IMR-90 (cell line): ENCODE results near the gene TTC39C. TPM values are rescaled to one million over a fixed set of nuclear protein-coding genes. Genes with fewer than 3 reads are reported as not detected.

ENCODE experiments used
- ATAC-seq: fragments of 200-7000 bp; cut with Tn5 transposase; 2 replicates; pipeline ENCODE4 v1.9.1; 2020; ENCODE audit warnings: low read depth, mild to moderate bottlenecking, moderate library complexity
- BruUV-seq: library from RNA; stranded (reverse); fragments of 400-500 nt; replicated peaks from 2 replicates; lab custom pipeline; 2021; lab: Mats Ljungman, UMichigan
- CTCF ChIA-PET: fragments of 300-600 bp; formaldehyde crosslinking; extraction: SDS; loops from one replicate; lab custom pipeline; 2021; ENCODE audit warnings: antibody characterized with exemption; lab: Yijun Ruan, JAX
- POLR2A ChIA-PET: fragments of 300-600 bp; sonication (Branson Sonifier 250); formaldehyde crosslinking; loops from one replicate; lab custom pipeline; 2022; ENCODE audit warnings: antibody characterized with exemption; ENCODE audit not compliant: unreplicated experiment; lab: Charles Lee
- DNase-seq: peaks from one replicate; pipeline ENCODE4 v3.0.0; 2013
- H2AFZ ChIP-seq: replicated peaks from 2 replicates; pipeline ENCODE3; 2013; ENCODE audit warnings: low read length, mild to moderate bottlenecking; ENCODE audit not compliant: poor library complexity
- H2AK5ac ChIP-seq: 2 replicates; pipeline ENCODE4 v1.6.1; 2013; ENCODE audit warnings: low read depth, low read length, inconsistent platforms
- H2AK9ac ChIP-seq: replicated peaks from 2 replicates; pipeline ENCODE3; 2013; ENCODE audit warnings: mild to moderate bottlenecking, low read depth, low read length, moderate library complexity; ENCODE audit not compliant: poor library complexity
- H2BK120ac ChIP-seq: 2 replicates; pipeline ENCODE4 v1.6.1; 2013; ENCODE audit warnings: low read depth, low read length, inconsistent platforms
- H2BK15ac ChIP-seq: 3 replicates; pipeline ENCODE4 v1.6.1; 2013; ENCODE audit warnings: low read depth, low read length, inconsistent platforms
- H2BK20ac ChIP-seq: 2 replicates; pipeline ENCODE4 v1.6.1; 2013; ENCODE audit warnings: low read depth, mild to moderate bottlenecking, inconsistent platforms, low read length, moderate library complexity
- H2BK5ac ChIP-seq: 2 replicates; pipeline ENCODE4 v1.6.1; 2013; ENCODE audit warnings: mild to moderate bottlenecking, low read depth, low read length, inconsistent platforms; ENCODE audit not compliant: poor library complexity, severe bottlenecking
- H3K14ac ChIP-seq: replicated peaks from 2 replicates; pipeline ENCODE4 v1.6.1; 2013; ENCODE audit warnings: low read depth, low read length, inconsistent platforms
- H3K18ac ChIP-seq: 2 replicates; pipeline ENCODE4 v1.6.1; 2013; ENCODE audit warnings: low read depth, low read length, control low read depth
- H3K23ac ChIP-seq: 2 replicates; pipeline ENCODE4 v1.6.1; 2013; ENCODE audit warnings: low read depth, low read length, inconsistent platforms
- H3K27ac ChIP-seq: 2 replicates; pipeline ENCODE4 v1.5.1; 2013; ENCODE audit warnings: mild to moderate bottlenecking, control low read depth, low read length; ENCODE audit not compliant: insufficient read depth
- H3K27me3 ChIP-seq: 2 replicates; pipeline ENCODE4 v1.6.1; 2013; ENCODE audit warnings: low read length; ENCODE audit not compliant: control insufficient read depth, insufficient read depth
- H3K36me3 ChIP-seq: 2 replicates; pipeline ENCODE4 v1.6.1; 2013; ENCODE audit warnings: low read length, mixed read lengths; ENCODE audit not compliant: control insufficient read depth, insufficient read depth
- H3K4ac ChIP-seq: 2 replicates; pipeline ENCODE4 v1.6.1; 2013; ENCODE audit warnings: low read depth, low read length, inconsistent platforms
- H3K4me1 ChIP-seq: 2 replicates; pipeline ENCODE4 v1.6.1; 2013; ENCODE audit warnings: low read length, mixed read lengths; ENCODE audit not compliant: control insufficient read depth, insufficient read depth
- H3K4me2 ChIP-seq: 2 replicates; pipeline ENCODE4 v1.6.1; 2013; ENCODE audit warnings: low read depth, mild to moderate bottlenecking, control low read depth, low read length, moderate library complexity
- H3K4me3 ChIP-seq: 2 replicates; pipeline ENCODE4 v1.5.1; 2013; ENCODE audit warnings: low read depth, mild to moderate bottlenecking, control low read depth, low read length, moderate library complexity; ENCODE audit not compliant: insufficient read depth
- H3K56ac ChIP-seq: 2 replicates; pipeline ENCODE4 v1.6.1; 2013; ENCODE audit warnings: low read length, inconsistent platforms; ENCODE audit not compliant: insufficient read depth; ENCODE audit errors: extremely low read depth
- H3K79me1 ChIP-seq, 2 experiments: 2 replicates each; pipeline ENCODE4 v1.6.1; 2013; ENCODE audit warnings: low read length in 2 of 2, inconsistent platforms in 1 of 2, low read depth in 1 of 2
- H3K9ac ChIP-seq: 2 replicates; pipeline ENCODE4 v1.6.1; 2013; ENCODE audit warnings: low read depth, low read length, control low read depth
- H3K9me1 ChIP-seq: 2 replicates; pipeline ENCODE4 v1.6.1; 2013; ENCODE audit warnings: low read length, inconsistent platforms; ENCODE audit not compliant: insufficient read depth
- H3K9me3 ChIP-seq: 2 replicates; pipeline ENCODE4 v1.6.1; 2013; ENCODE audit warnings: low read length; ENCODE audit not compliant: control insufficient read depth, insufficient read depth
- H4K20me1 ChIP-seq: 2 replicates; pipeline ENCODE4 v1.6.1; 2013; ENCODE audit warnings: low read length, inconsistent platforms; ENCODE audit not compliant: insufficient read depth
- H4K5ac ChIP-seq: 2 replicates; pipeline ENCODE4 v1.6.1; 2013; ENCODE audit warnings: mild to moderate bottlenecking, low read depth, low read length, control low read depth
- H4K8ac ChIP-seq, 2 experiments: 2 replicates each; pipeline ENCODE4 v1.6.1; 2013; ENCODE audit warnings: low read depth in 2 of 2, low read length in 2 of 2, control low read depth in 1 of 2, inconsistent platforms in 1 of 2
- H4K91ac ChIP-seq: 2 replicates; pipeline ENCODE4 v1.6.1; 2013; ENCODE audit warnings: low read depth, low read length, inconsistent platforms; ENCODE audit not compliant: insufficient read depth
- CEBPB ChIP-seq: IDR thresholded peaks from 2 replicates; pipeline ENCODE4 v1.6.1; 2012; ENCODE audit warnings: low read depth, low read length, improper control_type of control experiment
- CHD1 ChIP-seq: IDR thresholded peaks from 2 replicates; pipeline ENCODE4 v1.6.1; 2012; ENCODE audit warnings: low read depth, low read length, improper control_type of control experiment
- MAFK ChIP-seq: IDR thresholded peaks from 2 replicates; pipeline ENCODE4 v1.6.1; 2012; ENCODE audit warnings: low read depth, low read length, improper control_type of control experiment
- MAZ ChIP-seq: IDR thresholded peaks from 2 replicates; pipeline ENCODE4 v1.6.1; 2012; ENCODE audit warnings: low read depth, mild to moderate bottlenecking, low read length, improper control_type of control experiment, moderate library complexity, borderline replicate concordance
- NFE2L2 ChIP-seq: fragments of 150-350 bp; IDR thresholded peaks from 2 replicates; pipeline ENCODE4 v1.6.1; 2016; ENCODE audit warnings: low read depth, mild to moderate bottlenecking, low read length
- POLR2A ChIP-seq: IDR thresholded peaks from 2 replicates; pipeline ENCODE4 v1.6.1; 2012; ENCODE audit warnings: mild to moderate bottlenecking, low read depth, low read length
- RAD21 ChIP-seq: IDR thresholded peaks from 2 replicates; pipeline ENCODE4 v1.6.1; 2012; ENCODE audit warnings: low read length, improper control_type of control experiment
- SMC3 ChIP-seq: fragments of 150-350 bp; IDR thresholded peaks from 2 replicates; pipeline ENCODE4 v1.6.1; 2016; ENCODE audit warnings: low read depth, mild to moderate bottlenecking, antibody characterized with exemption, low read length, moderate library complexity
- WGBS, 2 experiments: methylation state at CpG; one replicate each; pipeline versions ENCODE4 v1.1.5 to v1.1.7; 2013; ENCODE audit warnings: missing lambda C conversion rate in 2 of 2; ENCODE audit not compliant: insufficient read length in 1 of 2; ENCODE audit errors: extremely low coverage in 2 of 2; 5-methylcytosine and 5-hydroxymethylcytosine counted together
- dilution Hi-C: fragments of 300-500 bp; cut with HindIII; formaldehyde crosslinking; loops from one replicate; pipeline ENCODE4 v1.14.3; 2018; ENCODE audit warnings: low sequenced_read_pairs; ENCODE audit not compliant: unreplicated experiment
- in situ Hi-C: fragments of 300-500 bp; cut with MboI; formaldehyde crosslinking; loops from 3 replicates; pipeline ENCODE4 v1.14.3; 2019; ENCODE audit warnings: low sequenced_read_pairs, inconsistent platforms, mixed read lengths
- intact Hi-C: fragments of 100-400 bp; cut with micrococcal nuclease; formaldehyde crosslinking; loops from 2 replicates; pipeline ENCODE4 v1.10.0; 2022
- polyA plus RNA-seq, 3 experiments: library from polyadenylated mRNA; depleted of rRNA; stranded (reverse); fragments of >200 nt; gene quantifications; 2 replicates each; pipeline ENCODE4 v1.2.3, GENCODE V29; 2012; ENCODE audit warnings: low replicate concordance in 1 of 3
- total RNA-seq: library from RNA; depleted of rRNA; stranded (reverse); fragments of >200 nt; gene quantifications from 2 replicates; pipeline ENCODE4 v1.2.3, GENCODE V29; 2012

The TTC39C gene
- total and polyA plus RNA-seq, 2 of the 4 experiments (the other 2 are of a cell fraction): 8.0 to 20.8 TPM

- ChIA-PET POLR2A (no interaction called here), CTCF (interaction anchor here (0.8 kb wide), 2 partner anchors 10 to 33 kb away, joined by 3 read pairs; no protein-coding TSS in a partner anchor)
- Histone ChIP-seq H3K9me3 (no peaks in the 10 kb centered on the region), H3K4ac (no peak overlapping the region), H3K9me1 (peaks cover 12% of the 10 kb centered on the region), H3K4me2 (no peak overlapping the region), H4K20me1 (peaks cover 16% of the 10 kb centered on the region; the same call in 1 of the 2 replicates), H2BK5ac (no peak overlapping the region), H2BK120ac (no peak overlapping the region), H4K91ac (no peak overlapping the region), H3K18ac (no peak overlapping the region), H3K23ac (no peak overlapping the region), H4K8ac (no peak overlapping the region), H3K14ac (no peak overlapping the region), H4K5ac (no peak overlapping the region), H3K79me1 (peaks cover 17 to 34% of the 10 kb centered on the region in 2 experiments; a peak in 3 of 4 replicates), H3K9ac (no peak overlapping the region), H3K56ac (no peak overlapping the region), H2BK20ac (no peak overlapping the region), H3K4me3 (no peak overlapping the region), H2AK9ac (no peak overlapping the region), H2AK5ac (no peak overlapping the region), H2AFZ (no peak overlapping the region), H3K27ac (no peak overlapping the region), H3K36me3 (peaks cover 11% of the 10 kb centered on the region), H3K27me3 (no peaks in the 10 kb centered on the region), H2BK15ac (no peak overlapping the region), H3K4me1 (peaks cover 6% of the 10 kb centered on the region)
- WGBS, 2 experiments: no CpG with 5 or more reads among the region's 2 CpGs
- no peak for ATAC-seq
- in situ Hi-C loops: no loop called here
- no peak for TF ChIP-seq MAZ
- no peak for TF ChIP-seq RAD21
- no peak for TF ChIP-seq NFE2L2
- no peak for TF ChIP-seq CHD1
- no peak for TF ChIP-seq SMC3
- no peak for TF ChIP-seq POLR2A
- no peak for TF ChIP-seq MAFK
- no peak for TF ChIP-seq CEBPB
- BruUV-seq: no TSS peak
- dilution Hi-C loops: no loop called here
- no peak for DNase-seq
- intact Hi-C loops: no loop called here
Measured at GRCh38 chr18:24065906-24066305, 51.4 kb downstream of the TTC39C start.
